Trophoblast cell (in vitro differentiated cells and primary cell): ENCODE results near the gene KATNBL1.
"Not testable (repeated sequence)": the region's sequence is repeated elsewhere in the genome, so short reads cannot be mapped to it uniquely, and the experiment has no call there.

Experiments used
- DNase-seq, 2 donors: peaks; one replicate each; pipeline ENCODE4 v3.0.0-alpha.2; 2016
- H2AFZ ChIP-seq: 2 replicates; pipeline ENCODE4 v1.6.1; 2013; ENCODE audit warnings: low read length, moderate library complexity, mild to moderate bottlenecking; ENCODE audit not compliant: insufficient read depth, poor library complexity
- H2AK5ac ChIP-seq: 2 replicates; pipeline ENCODE4 v1.6.1; 2013; ENCODE audit warnings: mild to moderate bottlenecking, low read length
- H2BK120ac ChIP-seq: 2 replicates; pipeline ENCODE4 v1.6.1; 2013; ENCODE audit warnings: low read length, mild to moderate bottlenecking, moderate library complexity; ENCODE audit not compliant: insufficient read depth, poor library complexity
- H2BK12ac ChIP-seq: 2 replicates; pipeline ENCODE4 v1.6.1; 2013; ENCODE audit warnings: mild to moderate bottlenecking, low read length, moderate library complexity
- H2BK5ac ChIP-seq: 2 replicates; pipeline ENCODE4 v1.6.1; 2013; ENCODE audit warnings: low read length, low read depth, moderate library complexity, mild to moderate bottlenecking; ENCODE audit not compliant: poor library complexity
- H3K14ac ChIP-seq: 2 replicates; pipeline ENCODE4 v1.6.1; 2013; ENCODE audit warnings: mild to moderate bottlenecking, low read length
- H3K18ac ChIP-seq: 2 replicates; pipeline ENCODE4 v1.6.1; 2013; ENCODE audit warnings: mild to moderate bottlenecking, low read length
- H3K23ac ChIP-seq: 2 replicates; pipeline ENCODE4 v1.6.1; 2013; ENCODE audit warnings: low read length
- H3K27ac ChIP-seq: 2 replicates; pipeline ENCODE4 v1.5.1; 2013; ENCODE audit warnings: low read depth, mild to moderate bottlenecking, inconsistent platforms, low read length, moderate library complexity
- H3K27me3 ChIP-seq: 2 replicates; pipeline ENCODE4 v1.6.1; 2013; ENCODE audit warnings: inconsistent platforms, mild to moderate bottlenecking, low read length, moderate library complexity; ENCODE audit not compliant: insufficient read depth
- H3K36me3 ChIP-seq, 2 experiments: 1 replicate in 1 of 2; 2 replicates in 1 of 2; pipeline ENCODE4 v1.6.1; 2013; ENCODE audit warnings: low read length in 2 of 2, mild to moderate bottlenecking in 2 of 2, moderate library complexity in 1 of 2; ENCODE audit not compliant: insufficient read depth in 2 of 2, control insufficient read depth in 1 of 2
- H3K4ac ChIP-seq: 2 replicates; pipeline ENCODE4 v1.6.1; 2013; ENCODE audit warnings: low read depth, mild to moderate bottlenecking, low read length, moderate library complexity
- H3K4me1 ChIP-seq, 2 experiments: 1 replicate in 1 of 2; 2 replicates in 1 of 2; pipeline ENCODE4 v1.6.1; 2013; ENCODE audit warnings: low read length in 2 of 2, mild to moderate bottlenecking in 2 of 2, moderate library complexity in 1 of 2; ENCODE audit not compliant: insufficient read depth in 2 of 2, control insufficient read depth in 1 of 2
- H3K4me2 ChIP-seq: 2 replicates; pipeline ENCODE4 v1.6.1; 2013; ENCODE audit warnings: inconsistent platforms, mild to moderate bottlenecking, low read length, moderate library complexity
- H3K4me3 ChIP-seq: 2 replicates; pipeline ENCODE4 v1.5.1; 2013; ENCODE audit warnings: mild to moderate bottlenecking, low read depth, low read length, inconsistent platforms
- H3K79me1 ChIP-seq: one replicate; pipeline ENCODE4 v1.6.1; 2013; ENCODE audit warnings: low read length
- H3K79me2 ChIP-seq: 2 replicates; pipeline ENCODE4 v1.6.1; 2013; ENCODE audit warnings: low read length, mild to moderate bottlenecking; ENCODE audit not compliant: control insufficient read depth, insufficient read depth, poor library complexity
- H3K9ac ChIP-seq: 2 replicates; pipeline ENCODE4 v1.6.1; 2013; ENCODE audit warnings: mild to moderate bottlenecking, low read length
- H3K9me3 ChIP-seq: 2 replicates; pipeline ENCODE4 v1.6.1; 2013; ENCODE audit warnings: low read depth, mild to moderate bottlenecking, control low read depth, inconsistent platforms, low read length; ENCODE audit not compliant: insufficient read depth
- H4K12ac ChIP-seq: 2 replicates; pipeline ENCODE4 v1.6.1; 2013; ENCODE audit warnings: low read depth, mild to moderate bottlenecking, low read length, moderate library complexity
- H4K8ac ChIP-seq: 2 replicates; pipeline ENCODE4 v1.6.1; 2013; ENCODE audit warnings: low read depth, mild to moderate bottlenecking, low read length, moderate library complexity
- H4K91ac ChIP-seq: one replicate; pipeline ENCODE4 v1.6.1; 2013; ENCODE audit warnings: low read depth, mild to moderate bottlenecking, low read length, moderate library complexity
- WGBS: extraction: QIAGEN DNeasy Blood & Tissue Kit; methylation state at CpG from one replicate; pipeline ENCODE4 v1.1.7; 2013; ENCODE audit warnings: missing lambda C conversion rate; ENCODE audit not compliant: insufficient read length, insufficient coverage; ENCODE audit errors: extremely low coverage; 5-methylcytosine and 5-hydroxymethylcytosine counted together

The KATNBL1 gene

DNA sequence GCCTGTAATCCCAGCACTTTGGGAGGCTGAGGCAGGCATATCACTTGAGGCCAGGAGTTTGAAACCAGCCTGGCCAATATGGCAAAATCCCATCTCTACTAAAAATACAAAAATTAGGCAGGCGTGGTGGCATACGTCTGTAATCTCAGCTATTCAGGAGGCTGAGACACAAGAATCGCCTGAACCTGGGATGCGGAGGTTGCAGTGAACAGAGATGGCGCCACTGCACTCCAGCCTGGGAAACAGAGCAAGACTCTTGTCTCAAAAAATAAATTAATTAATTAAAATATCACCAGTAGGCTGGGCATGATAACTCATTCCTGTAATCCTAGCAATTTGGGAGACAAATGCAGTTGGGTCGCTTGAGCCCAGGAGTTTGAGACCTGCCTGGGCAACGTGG is 16.6 kb downstream of the KATNBL1 start:
- WGBS = no CpG with 5 or more reads among the region's 7 CpGs
- H3K79me1 ChIP-seq = not testable (repeated sequence)

DNA sequence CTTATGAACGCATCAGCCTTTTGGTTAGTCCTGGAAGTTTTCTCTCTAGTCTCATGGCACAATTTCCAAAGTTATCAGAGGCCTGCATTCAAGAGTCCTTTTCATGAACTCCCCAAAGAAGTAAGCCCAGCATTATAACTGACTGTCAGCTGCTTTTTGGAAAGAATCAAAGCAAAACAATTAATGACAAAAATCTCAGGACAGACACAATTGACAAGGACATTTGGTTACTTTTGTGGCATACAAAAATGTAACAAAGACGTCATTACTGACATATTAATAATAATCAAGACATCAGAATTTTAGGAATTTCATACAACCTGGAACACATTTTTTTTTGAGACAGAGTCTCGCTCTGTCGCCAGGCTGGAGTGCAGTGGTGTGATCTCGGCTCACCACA is 21.2 kb downstream of the KATNBL1 start:
- peak in 1 of 2 donors; percentile 70 for DNase-seq
- Histone ChIP-seq H4K12ac (no peak overlapping the region), H3K14ac (no peak overlapping the region), H3K9me3 (peaks cover 4% of the 10 kb centered on the region), H2BK120ac (no peak overlapping the region), H3K18ac (no peak overlapping the region), H2BK5ac (no peak overlapping the region), H3K36me3 (peaks cover 12 to 13% of the 10 kb centered on the region in 2 experiments), H3K4ac (no peak overlapping the region), H3K4me3 (no peak overlapping the region), H3K27me3 (no peaks in the 10 kb centered on the region), H3K27ac (no peak overlapping the region), H2AK5ac (no peak overlapping the region), H3K4me1 (no peaks in the 10 kb centered on the region), H3K9ac (no peak overlapping the region), H2AFZ (no peak overlapping the region), H3K4me2 (no peak overlapping the region), H2BK12ac (no peak overlapping the region), H4K91ac (no peak overlapping the region), H3K79me2 (peaks cover 6% of the 10 kb centered on the region), H3K79me1 (peaks cover 1% of the 10 kb centered on the region), H3K23ac (no peak overlapping the region), H4K8ac (no peak overlapping the region)
- no CpG with 5 or more reads among the region's 5 CpGs for WGBS

More for the DNA sequence above, 16.6 kb downstream of the KATNBL1 start:
- not testable (repeated sequence) for H3K4me2 ChIP-seq, H4K91ac ChIP-seq, H2BK5ac ChIP-seq, H3K79me2 ChIP-seq, H3K27me3 ChIP-seq, DNase-seq, H2BK12ac ChIP-seq, H3K9me3 ChIP-seq, H4K12ac ChIP-seq, H3K36me3 ChIP-seq, H2AFZ ChIP-seq, H3K14ac ChIP-seq, H3K4me1 ChIP-seq, H2AK5ac ChIP-seq, H3K9ac ChIP-seq, H3K27ac ChIP-seq, H2BK120ac ChIP-seq, H3K23ac ChIP-seq, H3K4me3 ChIP-seq, H3K18ac ChIP-seq, H4K8ac ChIP-seq
- peak overlapping the region; percentile 47 for H3K4ac ChIP-seq

DNA sequence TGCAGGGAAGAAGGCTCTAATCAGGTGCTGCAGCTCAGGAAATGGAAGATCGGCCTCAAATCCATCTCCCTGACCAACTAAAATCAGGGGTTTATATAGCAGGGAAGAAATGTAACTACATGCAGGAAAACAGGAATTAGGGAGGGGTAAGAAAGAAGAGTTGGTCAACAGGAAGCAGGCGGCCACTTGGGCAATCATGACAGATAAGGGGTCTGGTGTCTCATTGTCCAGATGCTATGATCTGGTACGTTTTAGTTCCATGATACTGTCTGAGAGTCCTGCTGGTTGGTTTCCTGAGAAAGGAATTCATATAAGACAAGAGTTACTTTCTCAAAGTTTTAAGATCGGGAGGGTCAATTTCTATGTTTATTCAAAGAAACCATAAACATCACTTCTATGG is 24.2 kb downstream of the KATNBL1 start:
- peaks cover 4% of the 10 kb centered on the region for H3K79me2 ChIP-seq
- H3K4ac ChIP-seq = no peak overlapping the region
- DNase-seq = peak; percentile 19 to 30
- no peak overlapping the region for H4K91ac ChIP-seq
- no peaks in the 10 kb centered on the region for H3K27me3 ChIP-seq
- no peak overlapping the region for H3K4me2 ChIP-seq
- H3K9me3 ChIP-seq = peaks cover 4% of the 10 kb centered on the region
- H3K14ac ChIP-seq = no peak overlapping the region
- no peak overlapping the region for H3K4me3 ChIP-seq
- H2AK5ac ChIP-seq = no peak overlapping the region
- no peak overlapping the region for H3K23ac ChIP-seq
- no peak overlapping the region for H2BK120ac ChIP-seq
- no peak overlapping the region for H3K18ac ChIP-seq
- no peak overlapping the region for H4K12ac ChIP-seq
- H2BK5ac ChIP-seq = no peak overlapping the region
- no CpG with 5 or more reads among the region's 4 CpGs for WGBS
- no peak overlapping the region for H2BK12ac ChIP-seq
- H4K8ac ChIP-seq = no peak overlapping the region
- peaks cover 0 to 4% of the 10 kb centered on the region in 2 experiments for H3K4me1 ChIP-seq
- peaks cover 12 to 13% of the 10 kb centered on the region in 2 experiments for H3K36me3 ChIP-seq
- no peak overlapping the region for H2AFZ ChIP-seq
- H3K79me1 ChIP-seq = peaks cover 2% of the 10 kb centered on the region
- H3K27ac ChIP-seq = no peak overlapping the region
- H3K9ac ChIP-seq = no peak overlapping the region

DNA sequence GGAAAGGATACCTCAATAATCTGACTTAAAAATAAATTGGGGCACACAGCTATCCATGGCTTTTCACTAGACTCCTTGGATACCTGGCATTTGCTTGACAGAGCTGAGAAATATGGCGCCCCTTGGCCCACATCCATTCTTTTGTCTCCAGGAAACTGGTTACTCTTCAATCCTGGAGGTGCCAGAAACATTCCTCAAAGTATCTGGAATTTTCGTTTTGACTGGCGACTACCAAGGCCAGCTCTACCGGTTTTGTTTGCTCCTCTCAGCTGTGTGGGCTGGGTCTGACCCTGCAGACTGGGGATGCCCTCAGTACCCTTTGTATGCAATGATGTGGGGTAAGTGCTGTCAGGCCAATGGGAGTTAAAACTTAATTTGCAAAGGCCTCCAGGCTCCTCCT is 27.0 kb downstream of the KATNBL1 start:
- DNase-seq = peak; percentile 97 to 99
- WGBS = no CpG with 5 or more reads among the region's 4 CpGs

More for the DNA sequence above, 27.0 kb downstream of the KATNBL1 start:
- Histone ChIP-seq H3K4ac (no peak overlapping the region), H3K27ac (peak overlapping the region; percentile 91), H3K14ac (no peak overlapping the region), H2AK5ac (no peak overlapping the region), H3K27me3 (no peaks in the 10 kb centered on the region), H3K4me3 (no peak overlapping the region), H2AFZ (no peak overlapping the region), H3K18ac (no peak overlapping the region), H3K4me2 (peak overlapping the region; percentile 39), H2BK120ac (no peak overlapping the region), H2BK5ac (no peak overlapping the region), H3K23ac (no peak overlapping the region), H4K91ac (no peak overlapping the region), H3K9me3 (peaks cover 4% of the 10 kb centered on the region), H3K79me1 (peaks cover 2% of the 10 kb centered on the region), H3K79me2 (peaks cover 4% of the 10 kb centered on the region), H3K4me1 (peaks cover 0 to 4% of the 10 kb centered on the region in 2 experiments), H4K8ac (no peak overlapping the region), H2BK12ac (no peak overlapping the region), H4K12ac (no peak overlapping the region), H3K36me3 (peaks cover 12 to 13% of the 10 kb centered on the region in 2 experiments), H3K9ac (no peak overlapping the region)
